Effector memory CD8-positive, alpha-beta T cell (primary cell): ENCODE results near the gene CD247.

Experiments used
- ATAC-seq: fragments of 150-1000 bp; cut with Tn5 transposase; replicated peaks from 2 replicates; pipeline ENCODE4 v1.10.0; 2021; ENCODE audit warnings: mild to moderate bottlenecking, moderate library complexity
- DNase-seq, 3 experiments: peaks; one replicate each; pipeline ENCODE4 v3.0.0; 2021
- H3K27ac Mint-ChIP-seq, 2 donors: one replicate each; pipeline ENCODE4 v1.8.0; 2022; ENCODE audit warnings: mild to moderate bottlenecking in 2 of 2, mixed read lengths in 2 of 2, moderate library complexity in 2 of 2
- H3K27me3 Mint-ChIP-seq, 2 donors: one replicate each; pipeline ENCODE4 v1.8.0; 2022; ENCODE audit warnings: mixed read lengths in 2 of 2
- H3K36me3 Mint-ChIP-seq: one replicate; pipeline ENCODE4 v1.8.0; 2022; ENCODE audit warnings: mild to moderate bottlenecking, moderate library complexity, mixed read lengths; ENCODE audit not compliant: insufficient read depth
- H3K4me1 Mint-ChIP-seq, 2 donors: one replicate each; pipeline ENCODE4 v1.8.0; 2022; ENCODE audit warnings: low read depth in 2 of 2, mixed read lengths in 2 of 2
- H3K4me3 Mint-ChIP-seq, 2 donors: one replicate each; pipeline ENCODE4 v1.8.0; 2022; ENCODE audit warnings: mild to moderate bottlenecking in 2 of 2, mixed read lengths in 2 of 2, moderate library complexity in 2 of 2
- H3K9me3 Mint-ChIP-seq, 2 donors: one replicate each; pipeline ENCODE4 v1.8.0; 2022; ENCODE audit warnings: mixed read lengths in 2 of 2

CD247 gene

DNA sequence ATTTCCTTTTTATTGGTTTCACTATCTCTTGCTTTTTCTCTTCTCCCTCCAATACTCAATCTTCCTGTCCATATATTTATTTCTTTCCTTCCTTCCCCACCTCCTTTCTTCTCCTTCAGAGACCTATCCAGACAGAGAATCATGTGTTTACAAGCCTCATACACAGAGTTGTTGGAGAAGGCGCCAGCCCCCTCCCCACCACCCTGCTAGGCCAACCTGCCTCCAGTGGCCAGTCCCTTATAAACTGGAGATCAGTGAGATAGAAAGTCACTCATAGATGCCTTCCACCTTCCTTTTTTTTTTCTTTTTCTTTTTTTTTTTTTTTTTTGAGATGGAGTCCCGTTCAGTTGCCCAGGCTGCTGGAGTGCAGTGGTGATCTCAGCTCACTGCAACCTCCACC is 53.3 kb downstream of the CD247 start:
- Mint-ChIP-seq H3K4me3 (peak overlapping the region; percentile 3 to 4), H3K27me3 (no peaks in the 10 kb centered on the region)
- ATAC-seq: no peak

DNA sequence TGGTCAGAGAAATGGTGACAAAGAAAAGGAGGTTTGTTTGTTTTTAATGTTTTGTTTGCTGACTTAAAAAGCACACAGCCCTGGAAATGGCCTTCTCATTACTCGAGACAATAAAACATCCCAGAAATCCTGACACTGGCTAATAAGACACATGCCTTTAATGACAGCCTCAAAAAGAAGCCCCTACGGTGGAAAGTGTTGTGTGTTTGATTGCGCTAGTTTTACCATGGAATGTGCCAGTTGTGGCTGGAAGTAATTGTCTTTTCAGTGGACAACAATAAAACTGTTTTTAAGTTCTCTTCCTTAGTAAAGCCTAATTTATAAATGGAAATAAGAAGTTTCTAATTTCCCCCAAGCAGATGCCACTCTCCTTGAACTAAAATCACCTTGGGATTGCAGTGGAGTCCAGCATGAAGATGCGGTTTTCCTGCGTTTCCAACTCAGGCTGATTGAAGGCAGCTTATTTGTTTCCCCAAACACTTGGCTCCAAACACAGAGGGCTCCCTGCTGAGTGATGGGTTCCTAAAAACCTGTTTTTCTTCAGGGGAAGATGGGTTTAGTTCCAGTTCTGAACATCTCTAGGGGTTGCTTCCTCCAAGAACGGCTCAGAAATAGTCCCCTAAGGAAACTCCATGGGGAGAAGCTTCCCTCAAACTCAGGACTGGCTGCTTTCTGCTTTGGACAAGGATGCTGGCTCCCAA is 54.3 kb downstream of the CD247 start:
- H3K36me3 Mint-ChIP-seq: peaks cover 81% of the 10 kb centered on the region
- H3K4me1 Mint-ChIP-seq: peaks cover 25 to 40% of the 10 kb centered on the region in 2 donors
- H3K9me3 Mint-ChIP-seq: no peaks in the 10 kb centered on the region

More for the DNA sequence above, 53.3 kb downstream of the CD247 start:
- H3K36me3 Mint-ChIP-seq: peaks cover 84% of the 10 kb centered on the region
- no peak for DNase-seq
- H3K4me1 Mint-ChIP-seq: peaks cover 28 to 48% of the 10 kb centered on the region in 2 donors
- no peaks in the 10 kb centered on the region for H3K9me3 Mint-ChIP-seq
- peak overlapping the region; percentile 24 to 81 for H3K27ac Mint-ChIP-seq

DNA sequence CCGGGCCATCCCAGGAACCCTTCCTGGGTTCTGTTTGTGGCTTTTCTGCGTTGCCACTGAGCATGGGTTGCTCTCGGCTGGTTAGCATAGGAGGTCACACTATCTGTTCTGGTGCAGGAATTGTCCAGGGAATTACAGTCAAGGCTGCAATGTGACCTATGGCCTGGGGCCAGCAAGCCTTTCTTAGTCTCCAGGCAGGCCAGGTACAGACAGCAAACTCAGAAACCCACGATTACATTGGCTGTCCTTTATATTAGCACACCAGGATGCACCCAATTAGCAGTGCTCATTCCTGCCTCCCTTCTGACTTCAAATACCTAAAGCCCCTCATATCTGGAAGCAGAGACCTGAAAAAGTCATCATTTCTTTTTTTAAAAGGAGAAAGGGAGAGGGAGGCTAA is 55.2 kb downstream of the CD247 start:
- H3K4me1 Mint-ChIP-seq: peaks cover 20 to 36% of the 10 kb centered on the region in 2 donors
- peak overlapping the region; percentile 24 to 81 for H3K27ac Mint-ChIP-seq
- DNase-seq (no peak), ATAC-seq (no peak)
- H3K9me3 Mint-ChIP-seq: no peaks in the 10 kb centered on the region
- H3K27me3 Mint-ChIP-seq: no peaks in the 10 kb centered on the region
- H3K36me3 Mint-ChIP-seq: peaks cover 83% of the 10 kb centered on the region
- no peak overlapping the region for H3K4me3 Mint-ChIP-seq

More for the DNA sequence above, 54.3 kb downstream of the CD247 start:
- no peak overlapping the region for H3K4me3 Mint-ChIP-seq
- H3K27ac Mint-ChIP-seq: peak overlapping the region; percentile 24 to 81
- ATAC-seq: no peak
- no peaks in the 10 kb centered on the region for H3K27me3 Mint-ChIP-seq
- no peak for DNase-seq

DNA sequence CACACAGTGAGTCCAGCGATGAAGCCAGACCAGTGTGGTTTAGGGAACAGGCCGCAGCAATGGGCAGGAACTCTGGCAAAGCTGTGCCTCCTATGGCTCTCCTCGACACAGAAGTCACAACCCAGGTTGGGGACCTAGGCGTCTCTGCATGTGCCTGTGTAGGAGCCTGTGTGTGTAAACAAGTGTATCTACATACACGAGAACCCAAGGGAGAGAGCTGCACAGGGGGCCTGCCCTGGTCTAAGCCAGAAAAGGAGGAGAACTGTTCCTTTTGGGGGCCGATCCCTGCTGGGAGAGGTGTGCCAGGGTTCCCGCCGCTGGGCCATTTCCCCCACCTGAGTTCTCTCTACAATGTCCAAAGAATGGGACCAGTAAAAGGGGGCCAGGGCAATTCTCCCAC is 56.0 kb downstream of the CD247 start:
- peaks cover 22 to 40% of the 10 kb centered on the region in 2 donors for H3K4me1 Mint-ChIP-seq
- H3K36me3 Mint-ChIP-seq: peaks cover 78% of the 10 kb centered on the region
- H3K27me3 Mint-ChIP-seq: no peaks in the 10 kb centered on the region
- no peak for DNase-seq
- no peaks in the 10 kb centered on the region for H3K9me3 Mint-ChIP-seq
- ATAC-seq: no peak
- H3K4me3 Mint-ChIP-seq: no peak overlapping the region
- peak overlapping the region; percentile 24 to 81 for H3K27ac Mint-ChIP-seq

DNA sequence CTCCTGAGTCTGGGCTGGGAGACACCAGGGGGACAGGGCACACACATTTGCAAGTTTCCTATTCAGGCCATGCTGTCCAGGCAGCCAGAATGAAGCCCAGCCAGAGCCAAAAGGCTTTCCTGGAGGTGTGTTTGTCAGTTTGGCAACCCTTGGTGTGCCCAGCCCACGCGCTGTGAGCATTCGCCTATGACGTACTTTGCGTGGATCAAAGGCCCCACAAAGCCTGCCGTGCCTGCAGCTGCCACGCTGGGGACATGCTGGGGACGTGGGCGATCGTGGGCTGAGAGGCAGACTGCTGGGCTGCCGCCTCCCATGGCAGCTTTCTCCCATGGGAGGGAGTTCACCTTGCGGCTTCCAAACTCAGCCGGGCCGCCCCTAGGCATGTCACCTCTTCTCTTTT is 57.5 kb downstream of the CD247 start:
- DNase-seq: no peak
- peak overlapping the region in 1 of 2 donors; percentile 46 for H3K27ac Mint-ChIP-seq
- no peak for ATAC-seq
- peaks cover 78% of the 10 kb centered on the region for H3K36me3 Mint-ChIP-seq
- H3K4me1 Mint-ChIP-seq: peaks cover 36 to 52% of the 10 kb centered on the region in 2 donors
- peak overlapping the region in 1 of 2 donors; percentile 8 for H3K4me3 Mint-ChIP-seq
- no peaks in the 10 kb centered on the region for H3K27me3 Mint-ChIP-seq
- no peaks in the 10 kb centered on the region for H3K9me3 Mint-ChIP-seq

DNA sequence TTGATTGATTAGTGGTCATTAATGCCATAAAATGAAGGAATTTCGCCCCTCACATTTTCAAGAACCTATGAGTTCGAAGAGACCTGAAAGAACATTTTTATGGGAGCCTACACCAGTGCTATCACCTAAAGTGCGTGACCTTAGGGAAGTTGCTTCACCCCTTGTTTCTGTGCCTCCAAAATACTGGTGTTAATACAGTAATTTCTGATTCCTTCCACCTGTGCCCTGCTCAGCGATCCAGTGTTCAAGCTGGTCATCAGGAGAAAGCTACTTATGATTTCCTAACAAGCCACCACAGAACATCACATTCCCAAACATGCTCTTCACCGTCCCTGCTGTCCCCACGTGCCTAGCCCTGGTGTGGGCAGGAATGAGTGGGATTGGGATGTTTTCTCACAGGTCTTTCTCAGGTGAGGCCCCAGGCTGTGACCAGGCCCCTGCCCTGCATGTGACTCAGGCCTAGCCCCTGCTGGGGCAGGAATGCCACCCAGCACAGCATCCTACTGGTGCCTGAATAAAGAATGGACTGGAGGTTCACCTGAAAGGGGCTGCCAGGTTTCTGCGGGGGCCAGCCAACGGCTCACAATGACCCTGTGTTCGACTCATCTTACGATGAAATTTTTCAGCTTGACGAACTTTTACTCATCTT is 60.3 kb downstream of the CD247 start:
- peaks cover 36 to 38% of the 10 kb centered on the region in 2 donors for H3K4me1 Mint-ChIP-seq
- peak overlapping the region; percentile 93 to 95 for H3K27ac Mint-ChIP-seq
- H3K4me3 Mint-ChIP-seq: peak overlapping the region; percentile 1 to 36

DNA sequence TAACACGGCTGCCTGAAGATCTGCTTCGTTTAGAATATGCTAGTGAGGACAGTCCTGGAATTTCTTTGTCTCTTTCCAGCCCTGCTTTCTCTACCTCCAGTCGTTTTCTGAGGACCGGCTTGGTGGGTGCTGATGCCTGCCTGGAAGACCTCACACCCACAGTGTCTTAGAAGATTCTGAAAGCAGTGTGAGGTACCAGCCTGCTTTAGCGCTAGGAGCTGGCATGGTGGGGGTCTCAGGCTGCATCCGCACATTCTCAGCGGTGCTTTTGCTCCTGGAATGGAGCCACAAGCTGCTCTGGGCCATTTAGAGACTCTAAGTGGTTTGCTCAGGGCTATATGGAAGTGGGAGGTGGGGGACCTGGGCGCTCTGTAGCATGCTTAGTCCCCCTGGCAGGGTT is 61.4 kb downstream of the CD247 start:
- Mint-ChIP-seq H3K4me1 (peaks cover 39 to 44% of the 10 kb centered on the region in 2 donors), H3K4me3 (peak overlapping the region; percentile 88 to 91), H3K27me3 (no peaks in the 10 kb centered on the region), H3K9me3 (no peaks in the 10 kb centered on the region), H3K36me3 (peaks cover 67% of the 10 kb centered on the region), H3K27ac (peak overlapping the region; percentile 83 to 95)
- ATAC-seq (no peak), DNase-seq (no peak)

More for the DNA sequence above, 60.3 kb downstream of the CD247 start:
- Mint-ChIP-seq H3K27me3 (no peaks in the 10 kb centered on the region), H3K36me3 (peaks cover 75% of the 10 kb centered on the region), H3K9me3 (no peaks in the 10 kb centered on the region)
- no peak for DNase-seq
- no peak for ATAC-seq

DNA sequence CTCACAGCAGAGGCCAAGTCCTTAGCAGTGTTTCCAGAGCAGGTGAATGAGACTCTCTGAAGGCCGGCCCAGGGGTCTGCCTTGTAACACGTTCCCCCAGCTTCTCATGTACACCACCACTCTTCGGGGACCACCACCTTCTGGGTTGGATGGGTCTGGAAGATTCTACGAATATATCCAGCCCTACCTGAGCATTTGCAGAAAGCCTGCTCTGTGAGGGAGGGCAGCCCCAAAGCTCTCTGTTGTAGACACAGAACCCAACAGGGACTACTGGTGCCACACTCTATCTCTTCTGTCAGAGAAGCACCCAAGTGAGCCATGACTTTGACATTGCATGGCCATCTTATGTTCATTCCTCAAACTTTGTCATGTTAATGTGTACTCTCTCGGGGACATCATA is 61.8 kb downstream of the CD247 start:
- H3K4me1 Mint-ChIP-seq: peaks cover 42 to 47% of the 10 kb centered on the region in 2 donors
- H3K27me3 Mint-ChIP-seq: no peaks in the 10 kb centered on the region
- H3K27ac Mint-ChIP-seq: peak overlapping the region; percentile 83 to 95
- H3K36me3 Mint-ChIP-seq: peaks cover 63% of the 10 kb centered on the region
- ATAC-seq: no peak
- H3K9me3 Mint-ChIP-seq: no peaks in the 10 kb centered on the region
- no peak for DNase-seq
- peak overlapping the region; percentile 88 to 91 for H3K4me3 Mint-ChIP-seq

DNA sequence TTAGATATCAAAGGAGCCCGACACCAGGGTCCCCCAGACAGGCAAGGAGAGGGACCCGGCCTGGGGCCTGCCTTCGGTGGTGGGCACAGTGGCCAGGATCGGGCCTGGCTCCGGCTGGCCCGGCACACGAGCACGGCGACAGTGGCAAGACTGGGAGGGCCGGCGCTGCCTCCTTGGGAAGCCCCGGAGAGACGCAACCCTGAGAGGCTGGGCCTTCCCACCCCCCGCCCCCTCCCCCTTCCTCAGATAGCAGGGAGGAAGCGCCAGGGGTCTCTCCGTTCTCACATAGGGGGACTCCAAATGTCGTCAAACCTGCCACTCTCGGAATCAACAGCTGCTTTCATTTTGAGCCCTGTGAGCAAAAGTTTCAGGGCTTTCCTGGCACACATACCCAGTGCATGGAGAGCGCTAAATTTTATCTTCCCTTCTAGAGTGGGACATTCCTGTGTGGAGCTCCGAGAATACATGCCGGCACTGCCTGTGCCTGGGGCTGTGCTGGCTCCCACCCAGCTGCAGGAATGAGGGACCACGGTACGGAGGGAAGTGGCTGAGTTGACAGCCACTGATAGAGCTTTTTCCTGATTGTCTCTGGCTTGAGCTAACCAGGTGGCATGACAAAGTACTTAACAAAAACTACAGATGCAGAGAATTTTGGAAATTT is 62.4 kb downstream of the CD247 start:
- DNase-seq (no peak), ATAC-seq (peak; percentile 35)
- Mint-ChIP-seq H3K4me1 (peaks cover 45 to 52% of the 10 kb centered on the region in 2 donors), H3K36me3 (peaks cover 58% of the 10 kb centered on the region), H3K9me3 (no peaks in the 10 kb centered on the region), H3K27ac (peak overlapping the region; percentile 83 to 95), H3K4me3 (peak overlapping the region; percentile 88 to 91), H3K27me3 (no peaks in the 10 kb centered on the region)

DNA sequence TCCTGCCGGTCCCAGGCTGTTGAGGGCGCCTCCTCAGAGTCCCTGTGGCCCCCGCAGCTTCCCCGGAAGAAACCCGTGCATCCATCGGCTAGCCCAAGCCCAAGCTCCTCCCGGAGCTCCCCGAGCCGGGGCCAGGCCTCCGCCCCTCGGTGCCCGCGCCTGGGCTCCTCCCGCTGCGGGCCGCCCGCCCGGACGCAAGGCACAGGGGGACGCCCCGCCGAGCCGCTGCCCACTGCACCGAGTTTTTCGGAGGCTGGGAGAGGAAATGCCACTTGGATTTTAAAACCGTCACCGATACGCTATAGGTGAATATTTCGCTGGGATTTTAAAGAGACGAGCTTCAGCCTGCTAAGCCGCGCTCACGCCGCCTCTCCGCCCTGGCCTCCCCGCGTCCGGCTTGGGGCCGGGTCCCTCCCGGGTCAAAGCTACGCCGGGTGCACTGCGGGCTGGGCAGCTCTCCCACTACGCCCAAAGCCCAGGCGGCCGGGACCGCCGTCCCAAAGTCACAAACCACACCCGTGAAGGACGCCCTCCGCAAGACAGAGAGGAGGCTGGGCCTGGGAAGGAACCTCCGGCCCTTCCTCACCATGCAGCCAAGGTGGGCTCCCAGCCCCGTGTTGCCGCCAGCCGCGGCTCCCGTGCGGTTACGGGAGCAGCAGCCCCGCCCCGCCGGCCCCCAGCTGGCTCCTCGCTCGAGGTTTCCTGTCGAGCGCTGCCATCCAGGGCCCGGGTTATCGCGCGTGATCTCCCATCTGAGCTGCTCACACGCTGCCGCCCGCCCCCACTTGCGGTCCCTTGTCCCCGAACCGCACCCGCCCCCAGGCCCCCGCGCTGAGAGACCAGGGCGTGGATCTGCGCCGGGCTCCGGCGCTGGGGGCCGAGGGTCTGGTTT is 63.2 kb downstream of the CD247 start:
- Mint-ChIP-seq H3K27me3 (no peaks in the 10 kb centered on the region), H3K4me3 (peak overlapping the region; percentile 88 to 91), H3K27ac (peak overlapping the region; percentile 83 to 95), H3K36me3 (peaks cover 55% of the 10 kb centered on the region), H3K9me3 (no peaks in the 10 kb centered on the region), H3K4me1 (peaks cover 48 to 59% of the 10 kb centered on the region in 2 donors)
- DNase-seq (peak; percentile 74 to 79 (median 79)), ATAC-seq (peak; percentile 78)

DNA sequence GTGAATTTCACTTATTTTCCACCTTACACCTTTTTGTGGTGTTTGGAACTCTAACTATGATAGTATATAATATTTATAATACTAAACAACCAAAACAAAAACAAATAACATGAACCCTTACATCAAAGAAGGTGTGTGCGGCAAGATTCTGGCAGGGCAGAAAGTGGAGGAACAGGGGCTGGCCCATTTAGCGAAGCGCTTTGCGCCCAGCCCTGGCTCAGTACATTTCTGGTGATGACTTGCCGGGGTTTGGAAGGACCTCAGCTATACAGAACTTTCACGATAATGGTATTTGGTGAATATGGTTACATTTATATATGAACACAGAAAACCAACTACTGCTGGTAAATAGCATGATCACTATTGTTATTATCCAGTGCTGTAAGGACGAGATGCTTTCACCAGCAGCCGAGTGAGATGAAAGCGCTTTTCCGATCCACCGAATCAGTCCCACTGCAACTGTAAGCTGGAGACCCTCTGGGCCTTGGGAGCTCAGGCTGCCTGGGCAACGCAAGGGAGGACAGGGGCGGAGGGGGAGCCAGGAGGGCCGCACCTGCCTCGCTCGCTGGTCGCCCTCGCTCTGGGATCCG is 63.9 kb downstream of the CD247 start:
- Mint-ChIP-seq H3K9me3 (no peaks in the 10 kb centered on the region), H3K4me1 (peaks cover 48 to 59% of the 10 kb centered on the region in 2 donors), H3K27me3 (no peaks in the 10 kb centered on the region), H3K36me3 (peaks cover 55% of the 10 kb centered on the region), H3K27ac (peak overlapping the region; percentile 83 to 95), H3K4me3 (peak overlapping the region; percentile 88 to 91)
- DNase-seq: no peak
- ATAC-seq: no peak

DNA sequence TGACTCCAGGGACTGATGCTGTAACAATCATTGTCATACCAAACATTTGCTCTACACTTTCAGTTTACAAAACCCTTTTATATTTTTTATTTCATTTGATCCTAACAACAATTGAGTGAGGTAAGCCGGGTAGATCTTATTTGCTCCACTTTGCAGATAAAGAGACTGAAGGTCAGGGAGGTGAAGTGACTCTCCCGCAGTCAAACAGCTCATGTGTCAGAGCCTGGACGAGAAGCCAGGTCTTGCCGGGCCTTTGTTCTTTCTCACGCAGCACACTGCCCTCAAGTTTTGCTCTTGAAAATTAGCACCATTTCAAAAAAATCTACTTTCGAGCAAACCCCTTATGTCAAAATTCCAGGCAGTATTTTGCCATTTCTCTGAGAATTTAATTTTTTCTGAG is 65.2 kb downstream of the CD247 start:
- no peak for DNase-seq
- Mint-ChIP-seq H3K27me3 (no peaks in the 10 kb centered on the region), H3K9me3 (no peaks in the 10 kb centered on the region), H3K4me3 (peak overlapping the region; percentile 21 to 53), H3K36me3 (peaks cover 53% of the 10 kb centered on the region), H3K4me1 (peaks cover 51 to 61% of the 10 kb centered on the region in 2 donors), H3K27ac (peak overlapping the region in 1 of 2 donors; percentile 44)
- no peak for ATAC-seq
